GM19438 (cell line): ENCODE results near the gene KIF3C.
"Not testable (repeated sequence)": the region's sequence is repeated elsewhere in the genome, so short reads cannot be mapped to it uniquely, and the experiment has no call there.

Source experiments
- ATAC-seq: cut with Tn5 transposase; IDR thresholded peaks from one replicate; pipeline ENCODE4 v1.9.1; 2021; ENCODE audit warnings: low read depth; ENCODE audit not compliant: unreplicated experiment

The KIF3C gene

DNA sequence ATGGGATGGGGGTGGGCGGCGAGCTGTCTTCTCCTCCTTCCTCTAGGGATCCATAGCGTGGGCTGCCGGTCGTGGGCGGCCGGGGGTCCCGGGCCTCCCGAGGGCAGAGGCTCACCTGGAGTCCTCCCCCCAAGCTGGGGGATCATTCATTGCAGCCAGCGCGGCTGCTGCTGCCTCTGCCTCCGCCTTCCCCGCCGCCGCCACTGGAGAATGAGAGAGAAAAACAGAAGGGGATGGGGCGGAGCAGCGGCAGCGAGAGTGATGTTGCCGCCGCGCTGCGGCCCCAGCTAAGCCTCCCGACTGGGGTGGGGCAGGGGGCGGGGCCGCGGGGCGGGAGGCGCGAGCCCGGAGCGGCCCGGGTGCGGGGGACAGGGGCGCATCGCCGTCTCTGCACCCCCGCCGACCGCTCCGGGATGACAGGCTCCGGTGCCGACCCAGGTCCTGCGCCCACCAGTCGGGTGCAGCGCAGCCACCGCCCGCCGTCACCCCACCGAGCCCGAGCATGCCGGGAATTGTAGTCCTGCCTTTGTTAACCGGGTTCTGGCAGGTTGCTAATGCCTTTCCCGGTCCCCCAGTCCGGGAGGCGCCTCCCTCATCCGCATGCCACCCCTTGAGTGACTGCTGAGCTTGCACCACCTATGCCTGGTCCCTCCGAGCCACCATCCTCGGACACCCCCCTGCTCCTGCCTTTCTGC lies at the start of gene KIF3C:
KIF3C (minus strand) TSS at position 225 of the 695 bp plus-strand sequence. CDS start 580 bp downstream, outside the sequence.
- peak; percentile 80 for ATAC-seq

GRCh38 chr2:26028083-26028482 lies 45.8 kb upstream of the KIF3C start:
- ATAC-seq, result not testable (repeated sequence)

DNA sequence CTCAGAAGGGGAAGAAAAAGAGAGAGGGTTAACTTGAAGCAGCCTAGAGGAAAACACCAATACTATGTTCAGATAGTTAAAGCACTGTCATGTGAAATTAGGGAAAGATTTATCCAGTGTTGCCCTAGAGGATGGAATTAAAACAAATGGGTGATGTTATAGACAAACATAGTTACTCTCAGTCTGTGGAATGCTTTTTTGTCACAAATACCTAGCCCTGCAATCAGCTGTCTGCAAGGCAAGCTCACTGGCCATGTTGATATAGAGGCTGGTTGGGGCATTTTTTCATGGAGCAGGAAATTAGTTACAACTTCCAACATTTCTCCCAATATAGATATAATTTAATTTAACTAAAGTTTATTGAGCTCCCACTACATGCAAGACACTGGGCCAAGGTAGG lies 43.2 kb upstream of the KIF3C start:
- no peak for ATAC-seq

- no peak for ATAC-seq
These were observed 42.0 kb upstream of the KIF3C start for GRCh38 chr2:26024260-26024659.

GRCh38 chr2:26020231-26020640 lies 37.9 kb upstream of the KIF3C start:
- ATAC-seq, result no peak

DNA sequence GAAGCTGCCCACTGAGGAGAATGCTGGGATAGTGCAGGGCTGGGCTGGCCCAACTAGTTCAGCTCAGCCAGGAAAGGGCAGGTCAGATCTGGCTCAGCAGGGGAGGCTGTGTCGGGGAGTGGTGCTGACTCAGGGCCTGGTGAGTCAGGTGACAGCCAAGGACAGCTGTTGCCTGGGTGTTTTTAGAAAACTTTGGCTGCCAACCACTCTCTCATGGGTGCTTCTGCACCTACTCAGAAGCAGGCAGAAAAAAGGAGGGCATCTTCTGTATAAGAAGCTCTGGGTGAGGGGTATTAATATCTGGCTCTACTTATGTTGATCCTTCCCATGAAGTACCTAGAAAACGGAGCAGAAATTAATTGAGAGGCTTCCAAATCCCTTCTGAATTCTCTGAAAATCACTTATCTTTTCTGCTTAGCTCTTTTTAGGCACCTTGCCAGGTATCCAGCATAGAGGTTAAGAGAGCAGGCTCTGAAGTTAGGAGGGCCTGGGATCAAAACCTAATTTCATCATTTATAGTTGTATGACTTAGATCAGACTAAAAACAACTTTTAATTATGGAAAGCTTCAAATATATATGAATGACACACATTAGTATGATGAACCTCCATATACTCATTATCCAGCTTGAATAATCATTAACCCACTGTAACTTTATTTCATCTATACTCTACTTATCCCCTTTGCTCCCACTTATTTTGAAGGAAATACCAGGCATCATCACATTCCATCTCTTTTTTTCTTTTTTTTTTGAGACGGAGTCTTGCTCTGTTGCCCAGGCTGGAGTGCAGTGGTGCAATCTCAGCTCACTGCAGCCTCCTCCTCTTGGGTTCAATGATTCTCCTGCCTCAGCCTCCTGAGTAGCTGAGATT lies 36.1 kb upstream of the KIF3C start:
- no peak for ATAC-seq

GRCh38 chr2:26017464-26018183 lies 35.3 kb upstream of the KIF3C start:
- ATAC-seq, result no peak

DNA sequence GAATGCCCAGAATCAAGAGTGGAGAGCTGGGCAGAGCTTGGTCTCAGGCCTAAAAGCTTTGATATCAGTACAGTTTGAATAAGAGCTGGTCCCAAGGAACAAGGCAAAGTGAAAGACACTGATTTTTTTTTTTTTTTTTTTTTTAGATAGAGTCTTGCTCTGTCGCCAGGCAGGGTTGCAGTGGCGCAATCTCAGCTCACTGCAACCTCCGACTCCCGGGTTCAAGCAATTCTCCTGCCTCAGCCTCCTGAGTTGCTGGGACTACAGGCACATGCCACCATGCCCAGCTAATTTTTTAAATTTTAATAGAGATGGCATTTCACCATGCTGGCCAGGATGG lies 34.4 kb upstream of the KIF3C start:
- ATAC-seq, result not testable (repeated sequence)

DNA sequence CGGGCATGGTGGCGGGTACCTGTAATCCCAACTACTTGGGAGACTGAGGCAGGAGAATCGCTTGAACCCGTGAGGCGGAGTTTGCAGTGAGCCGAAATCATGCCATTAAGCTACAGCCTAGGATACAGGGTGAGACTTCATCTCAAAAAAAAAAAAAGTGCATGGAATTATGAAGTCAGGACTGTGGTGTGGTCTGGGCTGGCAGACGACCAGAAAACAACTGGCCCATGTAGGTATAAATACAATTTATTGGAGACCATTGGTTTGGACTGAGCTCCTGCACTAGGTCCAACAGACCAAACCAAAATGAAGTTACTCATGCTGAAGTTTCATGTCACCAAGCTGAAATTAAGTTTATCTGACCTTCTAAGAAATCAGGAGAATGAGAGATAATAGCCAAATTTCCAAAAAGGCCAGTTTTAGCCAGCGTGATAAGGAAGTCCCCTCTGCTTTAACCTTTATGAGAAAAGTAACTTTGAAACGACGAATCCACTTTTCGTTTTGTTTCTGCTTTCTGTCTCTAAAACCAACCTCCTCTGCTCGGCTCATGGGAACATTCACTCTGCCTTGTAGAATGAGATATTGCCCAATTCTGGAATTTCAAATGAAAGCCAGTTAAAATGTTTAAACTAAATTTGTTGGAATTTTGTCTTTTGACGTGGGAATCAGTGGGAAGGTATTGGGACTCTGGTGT lies 33.9 kb upstream of the KIF3C start:
- ATAC-seq, result no peak

DNA sequence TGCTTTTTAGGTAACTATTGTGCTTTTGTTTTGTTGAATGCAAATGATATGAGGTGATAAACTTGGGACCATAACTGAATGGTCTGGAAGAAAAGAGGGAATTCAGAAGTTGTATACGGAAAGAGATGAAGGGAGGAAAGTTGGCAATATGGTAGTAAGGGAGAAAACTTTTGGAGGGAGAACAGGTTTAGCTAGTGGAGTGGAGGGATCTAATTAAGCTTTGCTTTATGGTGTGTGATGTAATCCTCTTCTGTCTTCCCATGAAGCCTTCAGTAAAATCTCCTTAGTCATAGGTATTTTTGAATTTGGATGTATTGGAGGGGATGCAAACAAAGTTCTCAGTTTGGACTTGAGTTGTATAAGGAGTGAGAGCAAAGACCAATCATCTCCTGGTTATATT lies 31.4 kb upstream of the KIF3C start:
- no peak for ATAC-seq

- ATAC-seq, result no peak
These were observed 29.9 kb upstream of the KIF3C start for GRCh38 chr2:26011990-26012856.

DNA sequence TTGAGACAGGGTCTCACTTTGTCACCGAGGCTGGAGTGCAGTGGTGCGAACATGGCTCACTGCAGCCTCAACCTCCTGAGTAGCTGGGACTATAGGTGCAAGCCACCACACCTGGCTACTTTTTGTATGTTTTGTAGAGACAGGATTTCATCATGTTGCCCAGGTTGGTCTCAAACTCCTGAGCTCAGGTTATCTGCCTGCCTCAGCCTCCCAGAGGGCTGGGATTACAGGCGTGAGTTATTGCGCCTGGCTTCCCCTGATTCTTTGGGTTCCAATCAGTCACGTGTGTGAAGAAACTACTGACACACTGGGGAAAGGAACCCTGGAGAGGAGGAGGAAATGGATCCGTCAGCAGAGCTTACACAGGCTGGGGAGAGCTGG lies 29.3 kb upstream of the KIF3C start:
- ATAC-seq, result no peak

DNA sequence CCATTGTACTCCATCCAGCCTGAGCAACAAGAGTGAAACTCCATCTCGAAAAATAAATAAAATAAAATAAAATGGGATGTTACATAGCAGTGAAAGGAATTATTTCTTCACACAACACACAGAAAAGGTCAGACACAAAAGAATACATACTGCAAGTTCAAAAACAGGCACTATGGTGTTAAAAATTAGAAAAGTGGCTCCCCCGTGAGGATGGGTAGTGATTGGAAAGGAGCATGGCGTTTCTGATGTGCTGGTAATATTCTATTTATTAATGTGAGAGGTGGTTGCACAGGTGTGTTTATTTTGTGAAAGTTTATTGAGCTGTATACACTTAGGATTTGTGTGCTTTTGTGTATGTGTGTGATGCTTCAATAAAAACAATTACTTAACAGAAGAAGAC lies 28.6 kb upstream of the KIF3C start:
- ATAC-seq, result no peak

- ATAC-seq, result no peak
These were observed 27.3 kb upstream of the KIF3C start for GRCh38 chr2:26009567-26009963.

DNA sequence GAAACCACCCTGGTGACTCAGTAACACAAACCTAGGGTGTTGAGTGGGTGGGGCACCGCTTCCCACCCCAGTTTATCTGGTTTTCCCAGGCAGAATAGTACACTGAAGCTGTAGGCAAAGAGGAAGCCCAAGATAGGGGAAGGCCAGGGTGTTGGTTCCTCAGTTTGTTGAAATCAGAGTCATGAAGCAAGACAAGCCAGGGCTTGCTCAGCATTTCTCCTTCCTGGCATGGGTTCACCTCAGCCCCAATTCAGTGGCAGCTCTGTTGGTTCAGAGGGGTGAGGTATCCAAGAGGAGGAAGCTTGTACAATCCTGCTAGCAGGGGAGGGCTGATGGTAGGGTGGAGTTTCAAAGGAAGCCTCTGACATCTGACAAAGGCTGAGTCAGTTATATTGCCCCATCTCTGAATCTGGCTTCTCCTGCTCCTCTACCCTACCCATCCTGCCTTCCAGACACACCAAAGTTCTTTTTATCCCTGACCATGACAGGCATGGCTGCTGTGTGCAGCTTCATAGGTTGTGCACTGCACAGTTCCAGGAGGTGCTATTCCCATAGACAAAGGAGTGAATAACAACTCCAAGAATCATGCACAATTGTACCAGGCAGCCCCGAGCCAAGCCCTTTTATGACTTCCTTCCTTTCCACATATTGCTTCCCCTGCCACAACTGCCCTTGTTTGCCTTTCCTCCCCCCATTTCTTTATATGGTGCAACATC lies 26.7 kb upstream of the KIF3C start:
- no peak for ATAC-seq

GRCh38 chr2:26008095-26008494 lies 25.8 kb upstream of the KIF3C start:
- ATAC-seq, result no peak

- no peak for ATAC-seq
These were observed 20.5 kb upstream of the KIF3C start for GRCh38 chr2:26002632-26003310.

- ATAC-seq, result no peak
These were observed 19.6 kb upstream of the KIF3C start for GRCh38 chr2:26001743-26002351.
